GM19468 (cell line): ENCODE results near the gene TMEM115.

Source experiments
- ATAC-seq: cut with Tn5 transposase; IDR thresholded peaks from one replicate; pipeline ENCODE4 v1.9.1; 2021; ENCODE audit warnings: mild to moderate bottlenecking, moderate library complexity, moderate number of reproducible peaks; ENCODE audit not compliant: unreplicated experiment; ENCODE audit errors: extremely low read depth

The TMEM115 gene

GRCh38 chr3:50337175-50337861 is 22.0 kb downstream of the TMEM115 start:
- peak; percentile 64 for ATAC-seq

GRCh38 chr3:50336452-50337174 is 22.7 kb downstream of the TMEM115 start:
- ATAC-seq: peak; percentile 4

- ATAC-seq: no peak
These were observed 24.8 kb downstream of the TMEM115 start for GRCh38 chr3:50334339-50335075.

- ATAC-seq: no peak
These were observed 25.5 kb downstream of the TMEM115 start for GRCh38 chr3:50333744-50334328.

- no peak for ATAC-seq
These were observed 27.9 kb downstream of the TMEM115 start for GRCh38 chr3:50331364-50331907.

- ATAC-seq: no peak
These were observed 29.0 kb downstream of the TMEM115 start for GRCh38 chr3:50330330-50330729.

GRCh38 chr3:50327943-50328691 is 31.2 kb downstream of the TMEM115 start, which contains the start of gene TUSC2:
Gene TUSC2 (minus strand): TSS chr3:50328223. CDS start chr3:50328099, 124 bp downstream.
- ATAC-seq: peak; percentile 74

DNA sequence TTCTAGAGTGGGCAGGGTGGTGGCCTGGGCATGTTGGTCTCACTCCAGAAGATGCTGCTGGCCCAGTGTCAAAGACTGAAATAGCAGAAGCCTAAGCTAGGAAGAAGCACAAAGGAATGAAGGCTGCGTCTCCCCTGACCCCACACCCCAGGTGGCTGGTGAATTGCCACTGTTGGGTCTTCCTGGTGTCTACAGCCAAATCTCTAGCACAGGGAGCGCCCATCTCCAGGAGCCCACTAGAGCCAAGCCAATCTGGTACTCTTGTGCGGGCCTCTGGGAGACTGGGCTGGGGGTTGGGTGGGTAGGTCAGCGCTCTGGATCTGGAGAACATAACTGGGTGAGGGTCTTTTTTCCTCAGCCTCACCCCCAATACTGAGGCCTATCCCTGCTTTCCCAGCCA is 32.2 kb downstream of the TMEM115 start:
- ATAC-seq: no peak

- ATAC-seq: no peak
These were observed 33.2 kb downstream of the TMEM115 start for GRCh38 chr3:50326182-50326541.

- ATAC-seq: no peak
These were observed 33.7 kb downstream of the TMEM115 start for GRCh38 chr3:50325497-50326181.

DNA sequence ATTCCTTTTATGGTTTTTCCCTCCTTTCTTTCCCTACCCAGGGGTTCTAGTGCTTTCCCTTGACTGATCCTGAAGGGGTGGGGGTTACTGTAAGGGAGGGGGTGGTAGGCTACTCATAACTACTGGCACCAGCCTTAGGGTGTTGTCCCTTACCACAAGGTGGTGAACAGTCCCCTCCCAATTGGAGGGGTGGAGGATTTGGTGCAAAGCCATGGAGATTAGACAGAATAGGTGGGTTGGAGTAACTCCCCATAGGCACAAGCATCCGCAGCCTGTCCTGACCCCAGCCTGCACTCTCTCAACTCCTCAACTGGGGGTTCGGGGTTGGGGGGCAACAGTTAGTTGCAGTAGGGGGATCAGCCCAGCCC is 34.2 kb downstream of the TMEM115 start:
- ATAC-seq: no peak

- ATAC-seq: no peak
These were observed 34.8 kb downstream of the TMEM115 start for GRCh38 chr3:50324351-50325112.

- ATAC-seq: no peak
These were observed 35.6 kb downstream of the TMEM115 start for GRCh38 chr3:50323614-50324199.

- ATAC-seq: no peak
These were observed 36.2 kb downstream of the TMEM115 start for GRCh38 chr3:50323092-50323600.

- no peak for ATAC-seq
These were observed 36.8 kb downstream of the TMEM115 start, which contains the start of gene HYAL2 for GRCh38 chr3:50322386-50323091. Gene HYAL2 (minus strand): TSS chr3:50322745. CDS start chr3:50320489, 2,256 bp downstream.

DNA sequence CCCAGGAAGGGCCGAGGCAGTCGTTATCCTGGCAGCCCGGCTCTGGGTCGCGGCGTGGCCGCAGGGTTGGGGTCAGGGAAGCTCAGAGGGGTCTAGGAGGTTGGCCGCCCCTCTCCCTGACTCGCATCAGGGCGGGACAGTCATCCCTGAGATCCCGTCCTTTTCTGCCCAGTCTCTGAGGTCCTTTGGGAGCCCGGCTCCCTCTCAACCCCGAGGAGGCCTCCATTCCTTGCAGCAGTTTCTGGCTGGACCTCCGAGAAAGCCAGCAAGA is 37.3 kb downstream of the TMEM115 start:
- no peak for ATAC-seq

DNA sequence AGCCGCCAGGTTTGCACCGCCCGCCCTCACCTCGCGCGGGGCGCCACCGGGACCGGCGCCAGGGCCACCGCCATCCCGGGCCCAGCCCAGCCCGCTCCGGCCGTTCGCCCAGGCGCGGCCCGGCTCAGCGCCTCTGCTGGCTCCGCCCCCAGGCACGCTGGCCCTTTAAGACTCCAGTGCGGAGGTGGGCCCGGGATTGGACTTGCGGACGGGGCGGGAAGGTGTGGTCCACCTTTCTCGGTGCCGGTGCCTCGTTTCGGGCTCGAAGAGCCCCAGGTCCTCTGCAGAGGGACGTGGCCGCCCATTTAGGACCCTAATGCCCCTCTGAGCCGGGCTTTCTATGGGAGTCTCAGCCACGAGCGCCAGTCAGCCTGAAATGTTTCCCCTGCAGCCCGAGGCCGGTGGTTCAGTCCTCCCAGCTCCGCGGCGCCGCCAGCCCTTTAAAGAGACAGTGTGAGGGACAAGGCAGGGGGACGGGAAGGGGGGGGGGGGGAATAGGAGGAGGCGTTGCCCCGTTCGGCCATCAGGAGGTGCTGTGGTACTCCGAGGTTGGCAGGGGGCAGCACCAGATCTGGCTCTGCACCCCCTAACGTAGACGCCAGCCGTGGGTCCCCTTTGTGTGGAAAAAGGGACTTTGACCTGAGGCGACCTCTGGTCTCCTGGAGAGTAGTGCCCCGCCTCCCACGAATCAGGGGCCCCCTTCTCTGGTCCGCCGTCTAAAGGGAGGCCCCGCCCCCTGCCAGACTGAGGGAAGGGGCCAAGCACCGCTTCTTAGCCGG is 37.8 kb downstream of the TMEM115 start:
- peak; percentile 55 for ATAC-seq
